RWPE2 (cell line): Measurements from ENCODE around the gene CNTRL.

Source experiments
- ATAC-seq: fragments of 200-7000 bp; cut with Tn5 transposase; 3 replicates; pipeline ENCODE4 v1.9.1; 2021; ENCODE audit warnings: low read depth
- DNase-seq: peaks from one replicate; pipeline ENCODE4 v3.0.0-alpha.2; 2020; ENCODE audit warnings: low spot score
- H3K27ac ChIP-seq: fragments of 450-650 bp; 2 replicates; pipeline ENCODE4 v1.5.1; 2017; ENCODE audit warnings: mild to moderate bottlenecking; ENCODE audit not compliant: poor library complexity, severe bottlenecking
- H3K27me3 ChIP-seq: fragments of 250-450 bp; sonication (Bioruptor Pico); 2 replicates; pipeline ENCODE4 v1.5.1; 2021; ENCODE audit warnings: mild to moderate bottlenecking, moderate library complexity; ENCODE audit not compliant: insufficient read depth, poor library complexity, severe bottlenecking
- H3K36me3 ChIP-seq: fragments of 250-450 bp; sonication (Bioruptor Pico); 2 replicates; pipeline ENCODE4 v1.5.1; 2020; ENCODE audit warnings: low read depth, mild to moderate bottlenecking, moderate library complexity
- H3K4me1 ChIP-seq: fragments of 250-450 bp; sonication (Bioruptor Pico); 2 replicates; pipeline ENCODE4 v1.5.1; 2021; ENCODE audit warnings: mild to moderate bottlenecking, moderate library complexity; ENCODE audit not compliant: insufficient read depth, poor library complexity, severe bottlenecking
- H3K4me3 ChIP-seq: fragments of 250-450 bp; sonication (Bioruptor Pico); 2 replicates; pipeline ENCODE4 v1.5.1; 2021; ENCODE audit warnings: mild to moderate bottlenecking, moderate library complexity; ENCODE audit not compliant: severe bottlenecking
- H3K9me3 ChIP-seq: fragments of 250-450 bp; sonication (Bioruptor Pico); 2 replicates; pipeline ENCODE4 v1.5.1; 2021; ENCODE audit warnings: mild to moderate bottlenecking, moderate library complexity; ENCODE audit not compliant: severe bottlenecking
- CTCF ChIP-seq: fragments of 450-650 bp; IDR thresholded peaks from one replicate; pipeline ENCODE4 v1.5.1; 2017; ENCODE audit warnings: mild to moderate bottlenecking, moderate library complexity; ENCODE audit not compliant: poor library complexity, severe bottlenecking

CNTRL gene

GRCh38 chr9:121157939-121158338 lies 83.2 kb downstream of the CNTRL start:
- TF ChIP-seq CTCF = no peak
- peaks cover 72% of the 10 kb centered on the region for H3K36me3 ChIP-seq

GRCh38 chr9:121160025-121160424 lies 85.3 kb downstream of the CNTRL start:
- H3K9me3 ChIP-seq = no peaks in the 10 kb centered on the region
- peaks cover 21% of the 10 kb centered on the region for H3K4me1 ChIP-seq
- H3K36me3 ChIP-seq = peaks cover 76% of the 10 kb centered on the region
- no peak for ATAC-seq
- no peaks in the 10 kb centered on the region for H3K27me3 ChIP-seq
- no peak for TF ChIP-seq CTCF
- no peak overlapping the region for H3K4me3 ChIP-seq
- H3K27ac ChIP-seq = no peak overlapping the region
- DNase-seq = no peak

More at GRCh38 chr9:121157939-121158338, 83.2 kb downstream of the CNTRL start:
- no peak for DNase-seq
- Histone ChIP-seq H3K4me3 (no peak overlapping the region), H3K27ac (no peak overlapping the region), H3K4me1 (peaks cover 33% of the 10 kb centered on the region), H3K9me3 (no peaks in the 10 kb centered on the region), H3K27me3 (no peaks in the 10 kb centered on the region)
- no peak for ATAC-seq

DNA sequence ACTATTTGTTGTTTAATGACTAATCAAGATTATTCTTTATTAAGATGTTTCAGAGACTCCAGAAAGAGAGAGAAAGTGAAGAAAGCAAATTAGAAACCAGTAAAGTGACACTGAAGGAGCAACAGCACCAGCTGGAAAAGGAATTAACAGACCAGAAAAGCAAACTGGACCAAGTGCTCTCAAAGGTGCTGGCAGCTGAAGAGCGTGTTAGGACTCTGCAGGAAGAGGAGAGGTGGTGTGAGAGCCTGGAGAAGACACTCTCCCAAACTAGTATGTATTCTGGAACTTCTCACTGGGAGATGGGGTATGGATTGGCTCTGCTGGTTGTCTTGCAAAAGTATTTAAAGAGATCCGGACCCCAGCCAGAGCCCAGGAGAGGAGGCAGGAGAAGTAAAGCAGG lies 93.3 kb downstream of the CNTRL start:
- Histone ChIP-seq H3K27ac (no peak overlapping the region), H3K36me3 (peaks cover 81% of the 10 kb centered on the region), H3K4me1 (no peaks in the 10 kb centered on the region), H3K27me3 (no peaks in the 10 kb centered on the region), H3K9me3 (no peaks in the 10 kb centered on the region), H3K4me3 (no peak overlapping the region)
- no peak for ATAC-seq
- DNase-seq = no peak
- TF ChIP-seq CTCF = no peak

- ATAC-seq = peak; percentile 66; the same call in 1 of the 3 replicates
- no peaks in the 10 kb centered on the region for H3K27me3 ChIP-seq
- no peaks in the 10 kb centered on the region for H3K4me1 ChIP-seq
- no peak overlapping the region for H3K27ac ChIP-seq
- peaks cover 83% of the 10 kb centered on the region for H3K36me3 ChIP-seq
- no peak for DNase-seq
- TF ChIP-seq CTCF = peak; percentile 35
- no peak overlapping the region for H3K4me3 ChIP-seq
- no peaks in the 10 kb centered on the region for H3K9me3 ChIP-seq
Observed at GRCh38 chr9:121169094-121169601, 94.4 kb downstream of the CNTRL start.

DNA sequence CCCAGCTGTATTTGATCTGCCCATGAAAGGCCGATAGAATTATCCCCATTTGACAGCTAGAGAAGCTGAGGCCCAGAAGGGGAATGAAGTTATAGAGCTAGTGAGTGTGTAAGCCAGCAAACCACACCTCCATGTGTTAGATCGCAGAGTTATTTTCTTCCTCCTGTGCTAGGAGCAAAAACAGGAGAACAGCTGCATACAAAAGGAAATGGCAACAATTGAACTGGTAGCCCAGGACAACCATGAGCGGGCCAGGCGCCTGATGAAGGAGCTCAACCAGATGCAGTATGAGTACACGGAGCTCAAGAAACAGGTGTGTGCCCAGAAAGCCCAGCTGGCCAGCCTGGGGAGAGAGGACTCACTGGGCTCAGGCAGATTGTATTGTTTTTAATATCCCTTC lies 96.5 kb downstream of the CNTRL start:
- H3K36me3 ChIP-seq = peaks cover 71% of the 10 kb centered on the region
- TF ChIP-seq CTCF = no peak

More for the DNA sequence above, 96.5 kb downstream of the CNTRL start:
- ATAC-seq (no peak), DNase-seq (no peak)
- no peak overlapping the region for H3K4me3 ChIP-seq
- H3K27me3 ChIP-seq = no peaks in the 10 kb centered on the region
- H3K27ac ChIP-seq = no peak overlapping the region
- H3K4me1 ChIP-seq = no peaks in the 10 kb centered on the region
- H3K9me3 ChIP-seq = no peaks in the 10 kb centered on the region
